ENCODE data around the gene KCNN1.
"Not testable (repeated sequence)": the region's sequence is repeated elsewhere in the genome, so short reads cannot be mapped to it uniquely, and the experiment has no call there.

The KCNN1 gene
- long read RNA-seq, result 0 reads

GRCh38 chr19:17966550-17967256 lies at the start of gene KCNN1:
KCNN1 (plus strand) TSS chr19:17967107; CDS start chr19:17973889, 6,782 bp downstream.
- H3K27me3 ChIP-seq (ENCODE audit: insufficient read depth, poor library complexity, severe bottlenecking), result peaks cover 29% of the 10 kb centered on the region
- TF ChIP-seq GABPA (IDR thresholded peaks at IDR 0.05; ENCODE audit: low read depth), result no peak
- TF ChIP-seq POLR2AphosphoS5 (IDR thresholded peaks at IDR 0.05; ENCODE audit: low read depth), result no peak
- TF ChIP-seq, protein P1, sequence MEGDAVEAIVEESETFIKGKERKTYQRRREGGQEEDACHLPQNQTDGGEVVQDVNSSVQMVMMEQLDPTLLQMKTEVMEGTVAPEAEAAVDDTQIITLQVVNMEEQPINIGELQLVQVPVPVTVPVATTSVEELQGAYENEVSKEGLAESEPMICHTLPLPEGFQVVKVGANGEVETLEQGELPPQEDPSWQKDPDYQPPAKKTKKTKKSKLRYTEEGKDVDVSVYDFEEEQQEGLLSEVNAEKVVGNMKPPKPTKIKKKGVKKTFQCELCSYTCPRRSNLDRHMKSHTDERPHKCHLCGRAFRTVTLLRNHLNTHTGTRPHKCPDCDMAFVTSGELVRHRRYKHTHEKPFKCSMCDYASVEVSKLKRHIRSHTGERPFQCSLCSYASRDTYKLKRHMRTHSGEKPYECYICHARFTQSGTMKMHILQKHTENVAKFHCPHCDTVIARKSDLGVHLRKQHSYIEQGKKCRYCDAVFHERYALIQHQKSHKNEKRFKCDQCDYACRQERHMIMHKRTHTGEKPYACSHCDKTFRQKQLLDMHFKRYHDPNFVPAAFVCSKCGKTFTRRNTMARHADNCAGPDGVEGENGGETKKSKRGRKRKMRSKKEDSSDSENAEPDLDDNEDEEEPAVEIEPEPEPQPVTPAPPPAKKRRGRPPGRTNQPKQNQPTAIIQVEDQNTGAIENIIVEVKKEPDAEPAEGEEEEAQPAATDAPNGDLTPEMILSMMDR (IDR thresholded peaks at IDR 0.05; ENCODE audit: insufficient read depth, low read length), result no peak
- TF ChIP-seq SPI1 (IDR thresholded peaks at IDR 0.05; ENCODE audit: borderline replicate concordance, low read depth), result no peak
- TF ChIP-seq, protein P2, sequence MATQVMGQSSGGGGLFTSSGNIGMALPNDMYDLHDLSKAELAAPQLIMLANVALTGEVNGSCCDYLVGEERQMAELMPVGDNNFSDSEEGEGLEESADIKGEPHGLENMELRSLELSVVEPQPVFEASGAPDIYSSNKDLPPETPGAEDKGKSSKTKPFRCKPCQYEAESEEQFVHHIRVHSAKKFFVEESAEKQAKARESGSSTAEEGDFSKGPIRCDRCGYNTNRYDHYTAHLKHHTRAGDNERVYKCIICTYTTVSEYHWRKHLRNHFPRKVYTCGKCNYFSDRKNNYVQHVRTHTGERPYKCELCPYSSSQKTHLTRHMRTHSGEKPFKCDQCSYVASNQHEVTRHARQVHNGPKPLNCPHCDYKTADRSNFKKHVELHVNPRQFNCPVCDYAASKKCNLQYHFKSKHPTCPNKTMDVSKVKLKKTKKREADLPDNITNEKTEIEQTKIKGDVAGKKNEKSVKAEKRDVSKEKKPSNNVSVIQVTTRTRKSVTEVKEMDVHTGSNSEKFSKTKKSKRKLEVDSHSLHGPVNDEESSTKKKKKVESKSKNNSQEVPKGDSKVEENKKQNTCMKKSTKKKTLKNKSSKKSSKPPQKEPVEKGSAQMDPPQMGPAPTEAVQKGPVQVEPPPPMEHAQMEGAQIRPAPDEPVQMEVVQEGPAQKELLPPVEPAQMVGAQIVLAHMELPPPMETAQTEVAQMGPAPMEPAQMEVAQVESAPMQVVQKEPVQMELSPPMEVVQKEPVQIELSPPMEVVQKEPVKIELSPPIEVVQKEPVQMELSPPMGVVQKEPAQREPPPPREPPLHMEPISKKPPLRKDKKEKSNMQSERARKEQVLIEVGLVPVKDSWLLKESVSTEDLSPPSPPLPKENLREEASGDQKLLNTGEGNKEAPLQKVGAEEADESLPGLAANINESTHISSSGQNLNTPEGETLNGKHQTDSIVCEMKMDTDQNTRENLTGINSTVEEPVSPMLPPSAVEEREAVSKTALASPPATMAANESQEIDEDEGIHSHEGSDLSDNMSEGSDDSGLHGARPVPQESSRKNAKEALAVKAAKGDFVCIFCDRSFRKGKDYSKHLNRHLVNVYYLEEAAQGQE (IDR thresholded peaks at IDR 0.05; ENCODE audit: insufficient replicate concordance, low read depth), result no peak
- H3K27ac ChIP-seq (replicated peaks), result no peak within 1 kb of the TSS
- no peak for DNase-seq (ENCODE audit: low read depth in 1 of 2, low spot score in 1 of 2)
- no peak within 1 kb of the TSS for H3K4me3 ChIP-seq (replicated peaks; ENCODE audit: insufficient read depth, low read length)

DNA sequence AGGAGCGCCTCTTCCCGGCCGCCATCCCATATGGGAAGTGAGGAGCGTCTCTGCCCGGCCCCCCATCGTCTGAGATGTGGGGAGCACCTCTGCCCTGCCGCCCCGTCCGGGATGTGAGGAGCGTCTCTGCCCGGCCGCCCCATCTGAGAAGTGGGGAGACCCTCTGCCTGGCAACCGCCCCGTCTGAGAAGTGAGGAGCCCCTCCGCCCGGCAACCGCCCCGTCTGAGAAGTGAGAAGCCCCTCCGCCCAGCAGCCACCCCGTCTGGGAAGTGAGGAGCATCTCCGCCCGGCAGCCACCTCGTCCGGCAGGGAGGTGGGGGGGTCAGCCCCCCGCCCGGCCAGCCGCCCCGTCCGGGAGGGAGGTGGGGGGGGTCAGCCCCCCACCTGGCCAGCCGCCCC lies 48.8 kb upstream of the KCNN1 start:
- not testable (repeated sequence) for H3K27me3 ChIP-seq (ENCODE audit: insufficient read depth, poor library complexity, severe bottlenecking); H3K4me3 ChIP-seq (replicated peaks; ENCODE audit: insufficient read depth, low read length); DNase-seq (ENCODE audit: low read depth in 1 of 2, low spot score in 1 of 2); H3K27ac ChIP-seq (replicated peaks)

- DNase-seq (ENCODE audit: low read depth in 1 of 2, low spot score in 1 of 2); H3K4me3 ChIP-seq (replicated peaks; ENCODE audit: insufficient read depth, low read length); H3K27ac ChIP-seq (replicated peaks); H3K27me3 ChIP-seq (ENCODE audit: insufficient read depth, poor library complexity, severe bottlenecking): not testable (repeated sequence)
Measured at GRCh38 chr19:17919122-17919521, 47.8 kb upstream of the KCNN1 start.

- Histone ChIP-seq H3K27ac (replicated peaks) (no peak overlapping the region), H3K27me3 (ENCODE audit: insufficient read depth, poor library complexity, severe bottlenecking) (no peaks in the 10 kb centered on the region), H3K4me3 (replicated peaks; ENCODE audit: insufficient read depth, low read length) (no peak overlapping the region)
- TF ChIP-seq POLR2AphosphoS5 (IDR thresholded peaks at IDR 0.05; ENCODE audit: low read depth) (no peak), GABPA (IDR thresholded peaks at IDR 0.05; ENCODE audit: low read depth) (no peak), SPI1 (IDR thresholded peaks at IDR 0.05; ENCODE audit: borderline replicate concordance, low read depth) (no peak)
- TF ChIP-seq, protein P2 (IDR thresholded peaks at IDR 0.05; ENCODE audit: insufficient replicate concordance, low read depth), result no peak
- TF ChIP-seq, protein P1 (IDR thresholded peaks at IDR 0.05; ENCODE audit: insufficient read depth, low read length), result no peak
- no peak for DNase-seq (ENCODE audit: low read depth in 1 of 2, low spot score in 1 of 2)
Measured at GRCh38 chr19:17920527-17920926, 46.4 kb upstream of the KCNN1 start.

- H3K4me3 ChIP-seq (replicated peaks; ENCODE audit: insufficient read depth, low read length), result no peak overlapping the region
- TF ChIP-seq POLR2AphosphoS5 (IDR thresholded peaks at IDR 0.05; ENCODE audit: low read depth), result no peak
- no peak for TF ChIP-seq SPI1 (IDR thresholded peaks at IDR 0.05; ENCODE audit: borderline replicate concordance, low read depth)
- no peak for TF ChIP-seq GABPA (IDR thresholded peaks at IDR 0.05; ENCODE audit: low read depth)
- TF ChIP-seq, protein P1 (IDR thresholded peaks at IDR 0.05; ENCODE audit: insufficient read depth, low read length), result no peak
- TF ChIP-seq, protein P2 (IDR thresholded peaks at IDR 0.05; ENCODE audit: insufficient replicate concordance, low read depth), result no peak
- H3K27me3 ChIP-seq (ENCODE audit: insufficient read depth, poor library complexity, severe bottlenecking), result no peaks in the 10 kb centered on the region
- no peak overlapping the region for H3K27ac ChIP-seq (replicated peaks)
- no peak for DNase-seq (ENCODE audit: low read depth in 1 of 2, low spot score in 1 of 2)
Measured at GRCh38 chr19:17922138-17922537, 44.8 kb upstream of the KCNN1 start.
